Upper lobe of right lung (tissue), 1 donor: ENCODE results near the gene HNRNPU. TPM values are rescaled to one million over a fixed set of nuclear protein-coding genes. Genes with fewer than 3 reads are reported as not detected.

Experiments
- ATAC-seq: fragments of 200-7000 bp; cut with Tn5 transposase; one replicate; pipeline ENCODE4 v1.9.1; 2020; ENCODE audit warnings: mild to moderate bottlenecking, moderate library complexity
- DNase-seq: peaks from one replicate; pipeline ENCODE4 v3.0.0-alpha.2; 2020
- H3K27ac ChIP-seq: fragments of 200-600 bp; one replicate; pipeline ENCODE4 v1.8.0; 2022
- H3K27me3 ChIP-seq: fragments of 200-600 bp; one replicate; pipeline ENCODE4 v1.8.0; 2022; ENCODE audit warnings: mild to moderate bottlenecking
- H3K36me3 ChIP-seq: fragments of 200-600 bp; one replicate; pipeline ENCODE4 v1.8.0; 2022
- H3K4me1 ChIP-seq: fragments of 200-600 bp; one replicate; pipeline ENCODE4 v1.8.0; 2022
- H3K4me3 ChIP-seq: fragments of 200-600 bp; one replicate; pipeline ENCODE4 v1.8.0; 2022; ENCODE audit warnings: mild to moderate bottlenecking
- H3K9me3 ChIP-seq: fragments of 200-600 bp; one replicate; pipeline ENCODE4 v1.8.0; 2022
- CTCF ChIP-seq: fragments of 200-600 bp; IDR thresholded peaks from one replicate; pipeline ENCODE4 v1.8.0; 2022; ENCODE audit warnings: antibody characterized with exemption
- intact Hi-C: fragments of 100-400 bp; cut with DNase I; formaldehyde crosslinking; loops from one replicate; pipeline ENCODE4 v1.11.0; 2022
- total RNA-seq: library from RNA; stranded (reverse); fragmentation: NEBNext Ultra II Directional; extraction: Animal tissue kit (Norgen Biotek cat#: 25700); gene quantifications from one replicate; pipeline ENCODE4 v1.2.1, GENCODE V29; 2021
- donor health status: DM: no; HTN: yes; CAD: no; lungs with severe emphysema.

Gene HNRNPU
- total RNA-seq, 1 donor from 2014 or later = 273 TPM

DNA sequence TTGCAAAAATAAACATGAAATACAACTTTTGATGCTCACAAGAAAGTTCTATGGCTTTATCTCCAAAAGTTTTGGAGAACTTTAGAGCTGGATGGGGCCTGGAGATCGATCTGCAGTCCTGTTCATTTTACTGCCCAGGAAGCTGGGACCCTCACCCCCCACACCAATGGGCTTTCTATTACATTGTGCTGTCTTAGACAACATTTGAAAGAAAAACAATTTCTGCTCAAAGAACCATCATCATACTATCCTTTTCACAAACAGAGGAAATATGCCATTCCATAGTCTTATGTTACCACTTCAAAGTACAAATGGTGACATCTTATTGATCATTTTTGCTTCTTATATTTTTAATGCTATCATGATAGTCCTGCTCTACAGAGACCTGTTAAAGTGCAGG lies 2.0 kb upstream of the HNRNPU start:
- H3K36me3 ChIP-seq = peaks cover 8% of the 10 kb centered on the region
- no peak for ATAC-seq
- H3K27ac ChIP-seq = peak overlapping the region; percentile 100
- DNase-seq = no peak
- H3K4me1 ChIP-seq = peaks cover 12% of the 10 kb centered on the region
- no peaks in the 10 kb centered on the region for H3K27me3 ChIP-seq
- H3K4me3 ChIP-seq = no peak overlapping the region
- TF ChIP-seq CTCF = no peak
- no peaks in the 10 kb centered on the region for H3K9me3 ChIP-seq
- intact Hi-C loops = no loop called here

GRCh38 chr1:244865820-244866219 lies 1.5 kb upstream of the HNRNPU start:
- H3K9me3 ChIP-seq = no peaks in the 10 kb centered on the region
- peaks cover 17% of the 10 kb centered on the region for H3K4me1 ChIP-seq
- no peak for ATAC-seq
- peak overlapping the region; percentile 100 for H3K27ac ChIP-seq
- H3K4me3 ChIP-seq = no peak overlapping the region
- H3K27me3 ChIP-seq = no peaks in the 10 kb centered on the region
- intact Hi-C loops = no loop called here
- no peak for TF ChIP-seq CTCF
- peaks cover 12% of the 10 kb centered on the region for H3K36me3 ChIP-seq
- no peak for DNase-seq

DNA sequence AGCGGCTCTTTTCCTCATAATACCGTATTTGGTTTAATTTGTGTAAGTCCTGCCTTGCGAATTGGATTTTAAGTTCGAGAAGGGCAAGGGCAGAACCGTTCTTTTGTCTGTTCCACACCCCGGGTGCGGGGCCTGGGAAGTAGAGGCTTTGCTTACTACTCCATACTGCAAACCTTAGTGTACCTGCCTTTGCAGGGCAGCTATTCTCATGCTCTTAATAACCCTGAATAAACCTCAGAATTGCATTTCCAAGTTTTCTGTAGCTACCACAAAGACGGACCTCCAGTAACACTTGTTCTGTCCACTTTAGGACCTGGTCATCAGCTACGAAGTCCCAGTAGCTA lies 657 bp upstream of the HNRNPU start:
- ATAC-seq = no peak
- TF ChIP-seq CTCF = no peak

GRCh38 chr1:244863491-244864252 lies 671 bp downstream of the HNRNPU start:
- ATAC-seq = peak; percentile 3
- Histone ChIP-seq H3K4me1 (peaks cover 39% of the 10 kb centered on the region), H3K27me3 (no peaks in the 10 kb centered on the region), H3K9me3 (no peaks in the 10 kb centered on the region), H3K4me3 (peak overlapping the region; percentile 97), H3K36me3 (peaks cover 32% of the 10 kb centered on the region), H3K27ac (peak overlapping the region; percentile 100)
- no peak for TF ChIP-seq CTCF
- peak; percentile 81 for DNase-seq
- intact Hi-C loops = no loop called here

More for the DNA sequence above, 657 bp upstream of the HNRNPU start:
- Histone ChIP-seq H3K4me1 (peaks cover 25% of the 10 kb centered on the region), H3K36me3 (peaks cover 19% of the 10 kb centered on the region), H3K9me3 (no peaks in the 10 kb centered on the region), H3K27ac (peak overlapping the region; percentile 100), H3K4me3 (peak overlapping the region; percentile 97), H3K27me3 (no peaks in the 10 kb centered on the region)
- DNase-seq = no peak
- intact Hi-C loops = no loop called here

DNA sequence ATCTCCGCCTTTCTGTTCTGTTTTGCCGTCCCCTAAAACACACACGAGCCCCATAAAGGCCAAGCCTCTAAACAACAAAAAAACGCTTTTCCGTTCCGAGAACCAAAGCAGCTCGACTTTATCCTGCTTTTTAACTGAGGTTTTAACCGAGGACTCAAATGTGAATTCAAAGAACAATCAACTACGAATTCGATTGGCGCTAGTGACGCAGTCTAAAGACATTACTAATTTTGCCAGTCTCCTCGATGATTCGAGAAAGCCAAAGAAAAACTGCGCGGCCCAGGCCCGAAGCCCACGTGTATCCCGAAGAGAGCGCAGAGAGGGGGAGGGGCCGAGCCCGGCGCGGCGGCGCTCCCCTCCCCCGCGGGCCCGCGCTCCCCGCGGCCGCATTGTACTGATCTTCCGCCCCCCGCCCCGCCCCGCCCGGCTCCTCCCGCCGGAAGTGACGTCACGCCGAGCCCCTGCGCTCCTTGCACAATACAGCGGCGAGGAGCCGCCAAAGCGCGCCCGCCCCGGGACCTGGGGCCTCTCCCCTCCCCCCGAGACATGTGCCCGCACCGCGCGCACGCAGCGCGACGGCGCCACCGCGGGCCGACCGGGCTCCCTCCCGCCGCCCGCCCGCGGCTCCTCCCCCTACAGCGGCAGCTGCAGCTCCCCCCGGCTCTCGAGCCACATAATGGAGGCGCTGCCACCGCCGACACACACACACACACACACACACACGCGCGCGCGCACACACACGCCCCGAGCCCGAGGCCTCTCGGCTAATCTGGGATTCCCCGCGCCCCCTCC lies 1.4 kb downstream of the HNRNPU start:
- no peak for TF ChIP-seq CTCF
- ATAC-seq (peak; percentile 90), DNase-seq (peak; percentile 98)
- Histone ChIP-seq H3K4me3 (peak overlapping the region; percentile 97), H3K27ac (peak overlapping the region; percentile 100), H3K27me3 (no peaks in the 10 kb centered on the region), H3K4me1 (peaks cover 47% of the 10 kb centered on the region), H3K9me3 (no peaks in the 10 kb centered on the region), H3K36me3 (peaks cover 40% of the 10 kb centered on the region)
- intact Hi-C loops = no loop called here
